HG03196 (cell line): ENCODE data around the gene RAB27B.

Experiments
- ATAC-seq: cut with Tn5 transposase; IDR thresholded peaks from one replicate; pipeline ENCODE4 v1.9.1; 2021; ENCODE audit not compliant: unreplicated experiment

The RAB27B gene

GRCh38 chr18:54859667-54860421 is 31.6 kb downstream of the RAB27B start:
- no peak for ATAC-seq

GRCh38 chr18:54860941-54861340 is 32.7 kb downstream of the RAB27B start:
- ATAC-seq: no peak

GRCh38 chr18:54867131-54867530 is 38.9 kb downstream of the RAB27B start:
- no peak for ATAC-seq

- no peak for ATAC-seq
Measured at GRCh38 chr18:54871231-54871630, 43.0 kb downstream of the RAB27B start.

GRCh38 chr18:54872681-54873080 is 44.4 kb downstream of the RAB27B start:
- no peak for ATAC-seq

- no peak for ATAC-seq
Measured at GRCh38 chr18:54873884-54874255, 45.6 kb downstream of the RAB27B start.

GRCh38 chr18:54875063-54875462 is 46.8 kb downstream of the RAB27B start:
- no peak for ATAC-seq

- ATAC-seq: no peak
Measured at GRCh38 chr18:54877076-54877475, 48.8 kb downstream of the RAB27B start.

- ATAC-seq: no peak
Measured at GRCh38 chr18:54878159-54878622, 49.9 kb downstream of the RAB27B start.

GRCh38 chr18:54878659-54879358 is 50.5 kb downstream of the RAB27B start:
- ATAC-seq: no peak

GRCh38 chr18:54879691-54880090 is 51.4 kb downstream of the RAB27B start:
- no peak for ATAC-seq

GRCh38 chr18:54880395-54881105 is 52.3 kb downstream of the RAB27B start:
- ATAC-seq: no peak

- ATAC-seq: no peak
Measured at GRCh38 chr18:54881229-54881768, 53.0 kb downstream of the RAB27B start.

GRCh38 chr18:54882318-54882717 is 54.0 kb downstream of the RAB27B start:
- no peak for ATAC-seq

- no peak for ATAC-seq
Measured at GRCh38 chr18:54883816-54884604, 55.7 kb downstream of the RAB27B start.

GRCh38 chr18:54888378-54888777 is 60.1 kb downstream of the RAB27B start:
- no peak for ATAC-seq

- no peak for ATAC-seq
Measured at GRCh38 chr18:54888933-54889332, 60.7 kb downstream of the RAB27B start.

GRCh38 chr18:54899500-54899899 is 71.2 kb downstream of the RAB27B start:
- ATAC-seq: no peak

- no peak for ATAC-seq
Measured at GRCh38 chr18:54900290-54900689, 72.0 kb downstream of the RAB27B start.

GRCh38 chr18:54904581-54904980 is 76.3 kb downstream of the RAB27B start:
- no peak for ATAC-seq

- ATAC-seq: no peak
Measured at GRCh38 chr18:54905629-54906028, 77.4 kb downstream of the RAB27B start.
